OCI-LY1 (cell line): Measurements from ENCODE around the gene MRPS6.

Experiments used
- H2AFZ ChIP-seq: fragments of 200-600 bp; sonication (generic), shearing (Covaris generic); 2 replicates; pipeline ENCODE4 v1.6.0; 2014; ENCODE audit warnings: antibody characterized with exemption, mild to moderate bottlenecking, low read length
- H3F3A ChIP-seq: fragments of 200-600 bp; sonication (generic), shearing (Covaris generic); 2 replicates; pipeline ENCODE4 v1.6.0; 2014; ENCODE audit warnings: mild to moderate bottlenecking, antibody characterized with exemption, low read length, moderate library complexity; ENCODE audit not compliant: insufficient read depth
- H3K27ac ChIP-seq: fragments of 200-600 bp; sonication (generic); 2 replicates; pipeline ENCODE4 v1.5.1; 2014; ENCODE audit warnings: low read length, mixed run types, mild to moderate bottlenecking, low read depth; ENCODE audit not compliant: poor library complexity, severe bottlenecking
- H3K27me3 ChIP-seq: fragments of 200-600 bp; sonication (generic); 2 replicates; pipeline ENCODE4 v1.6.0; 2014; ENCODE audit warnings: antibody characterized with exemption, mild to moderate bottlenecking, low read length, moderate library complexity; ENCODE audit not compliant: insufficient read depth
- H3K36me3 ChIP-seq: fragments of 200-600 bp; sonication (generic); 2 replicates; pipeline ENCODE4 v1.6.1; 2014; ENCODE audit warnings: mild to moderate bottlenecking, antibody characterized with exemption, low read length, moderate library complexity, mixed read lengths; ENCODE audit not compliant: insufficient read depth
- H3K4me1 ChIP-seq: fragments of 200-600 bp; sonication (generic); 2 replicates; pipeline ENCODE4 v1.5.1; 2014; ENCODE audit warnings: mild to moderate bottlenecking, low read length, moderate library complexity; ENCODE audit not compliant: insufficient read depth, severe bottlenecking
- H3K4me2 ChIP-seq: fragments of 200-600 bp; sonication (generic), shearing (Covaris generic); 2 replicates; pipeline ENCODE4 v1.6.1; 2014; ENCODE audit warnings: low read length
- H3K4me3 ChIP-seq: fragments of 200-600 bp; sonication (generic); 2 replicates; pipeline ENCODE4 v1.5.1; 2014; ENCODE audit warnings: low read length, low read depth, mild to moderate bottlenecking, mixed read lengths; ENCODE audit not compliant: poor library complexity, severe bottlenecking
- H3K79me2 ChIP-seq: fragments of 200-600 bp; shearing (Covaris generic); 2 replicates; pipeline ENCODE4 v1.6.1; 2016; ENCODE audit warnings: mixed run types, low read length, mixed read lengths; ENCODE audit not compliant: insufficient read depth
- H3K9ac ChIP-seq: fragments of 200-600 bp; sonication (generic), shearing (Covaris generic); 2 replicates; pipeline ENCODE4 v1.6.1; 2014; ENCODE audit warnings: mild to moderate bottlenecking, low read length, mixed read lengths
- H3K9me2 ChIP-seq: fragments of 200-600 bp; sonication (generic), shearing (Covaris generic); 2 replicates; pipeline ENCODE4 v1.6.1; 2014; ENCODE audit warnings: low read depth, mild to moderate bottlenecking, low read length, mixed read lengths
- H3K9me3 ChIP-seq: fragments of 200-600 bp; shearing (Covaris generic); 2 replicates; pipeline ENCODE4 v1.6.1; 2014; ENCODE audit warnings: low read length, mixed read lengths
- H4K20me1 ChIP-seq: fragments of 200-600 bp; sonication (generic), shearing (Covaris generic); 2 replicates; pipeline ENCODE4 v1.6.0; 2016; ENCODE audit warnings: mild to moderate bottlenecking, low read length; ENCODE audit not compliant: insufficient read depth
- CTCF ChIP-seq: fragments of 200-600 bp; sonication (generic), shearing (Covaris generic); IDR thresholded peaks from 2 replicates; pipeline ENCODE4 v1.5.1; 2017; ENCODE audit warnings: mild to moderate bottlenecking, antibody characterized with exemption, low read length, moderate library complexity, mixed read lengths
- EZH2 ChIP-seq: fragments of 200-600 bp; sonication (generic), shearing (Covaris generic); IDR thresholded peaks from 2 replicates; pipeline ENCODE4 v1.8.0; 2017; ENCODE audit warnings: borderline replicate concordance, mixed run types, mild to moderate bottlenecking, antibody characterized with exemption, low read length, moderate library complexity, mixed read lengths

Gene MRPS6

GRCh38 chr21:34181431-34182039 lies 108.2 kb downstream of the MRPS6 start:
- no peaks in the 10 kb centered on the region for H3F3A ChIP-seq
- no peaks in the 10 kb centered on the region for H3K9me3 ChIP-seq
- no peaks in the 10 kb centered on the region for H3K9me2 ChIP-seq
- H3K36me3 ChIP-seq: no peaks in the 10 kb centered on the region
- no peak overlapping the region for H3K9ac ChIP-seq
- H3K27me3 ChIP-seq: no peaks in the 10 kb centered on the region
- H2AFZ ChIP-seq: no peak overlapping the region
- H3K79me2 ChIP-seq: no peaks in the 10 kb centered on the region
- H3K4me2 ChIP-seq: no peak overlapping the region
- no peak overlapping the region for H3K27ac ChIP-seq
- H3K4me3 ChIP-seq: no peak overlapping the region
- no peaks in the 10 kb centered on the region for H4K20me1 ChIP-seq
- no peak for TF ChIP-seq EZH2
- no peak for TF ChIP-seq CTCF
- H3K4me1 ChIP-seq: no peaks in the 10 kb centered on the region

- no peak overlapping the region for H3K27ac ChIP-seq
- no peaks in the 10 kb centered on the region for H3K36me3 ChIP-seq
- no peaks in the 10 kb centered on the region for H3K9me3 ChIP-seq
- no peak for TF ChIP-seq CTCF
- TF ChIP-seq EZH2: no peak
- H3K4me1 ChIP-seq: no peaks in the 10 kb centered on the region
- no peaks in the 10 kb centered on the region for H4K20me1 ChIP-seq
- no peaks in the 10 kb centered on the region for H3F3A ChIP-seq
- no peak overlapping the region for H3K9ac ChIP-seq
- H3K27me3 ChIP-seq: no peaks in the 10 kb centered on the region
- no peak overlapping the region for H3K4me3 ChIP-seq
- no peak overlapping the region for H2AFZ ChIP-seq
- H3K9me2 ChIP-seq: no peaks in the 10 kb centered on the region
- no peaks in the 10 kb centered on the region for H3K79me2 ChIP-seq
- H3K4me2 ChIP-seq: no peak overlapping the region
These were observed 109.1 kb downstream of the MRPS6 start for GRCh38 chr21:34182436-34182835.

GRCh38 chr21:34183331-34183928 lies 110.1 kb downstream of the MRPS6 start:
- no peaks in the 10 kb centered on the region for H3K9me2 ChIP-seq
- no peak overlapping the region for H2AFZ ChIP-seq
- no peak overlapping the region for H3K4me3 ChIP-seq
- no peak overlapping the region for H3K27ac ChIP-seq
- no peak overlapping the region for H3K4me2 ChIP-seq
- no peaks in the 10 kb centered on the region for H3K9me3 ChIP-seq
- H4K20me1 ChIP-seq: no peaks in the 10 kb centered on the region
- H3K36me3 ChIP-seq: no peaks in the 10 kb centered on the region
- TF ChIP-seq CTCF: no peak
- no peak for TF ChIP-seq EZH2
- H3F3A ChIP-seq: no peaks in the 10 kb centered on the region
- no peaks in the 10 kb centered on the region for H3K4me1 ChIP-seq
- H3K27me3 ChIP-seq: no peaks in the 10 kb centered on the region
- H3K79me2 ChIP-seq: no peaks in the 10 kb centered on the region
- no peak overlapping the region for H3K9ac ChIP-seq
